ENCODE data around the gene GATA1. TPM values are rescaled to one million over a fixed set of nuclear protein-coding genes. Genes with fewer than 3 reads are reported as not detected.

The GATA1 gene
- total RNA-seq, 1 experiment from 2014 or later, result 0.23 TPM

DNA sequence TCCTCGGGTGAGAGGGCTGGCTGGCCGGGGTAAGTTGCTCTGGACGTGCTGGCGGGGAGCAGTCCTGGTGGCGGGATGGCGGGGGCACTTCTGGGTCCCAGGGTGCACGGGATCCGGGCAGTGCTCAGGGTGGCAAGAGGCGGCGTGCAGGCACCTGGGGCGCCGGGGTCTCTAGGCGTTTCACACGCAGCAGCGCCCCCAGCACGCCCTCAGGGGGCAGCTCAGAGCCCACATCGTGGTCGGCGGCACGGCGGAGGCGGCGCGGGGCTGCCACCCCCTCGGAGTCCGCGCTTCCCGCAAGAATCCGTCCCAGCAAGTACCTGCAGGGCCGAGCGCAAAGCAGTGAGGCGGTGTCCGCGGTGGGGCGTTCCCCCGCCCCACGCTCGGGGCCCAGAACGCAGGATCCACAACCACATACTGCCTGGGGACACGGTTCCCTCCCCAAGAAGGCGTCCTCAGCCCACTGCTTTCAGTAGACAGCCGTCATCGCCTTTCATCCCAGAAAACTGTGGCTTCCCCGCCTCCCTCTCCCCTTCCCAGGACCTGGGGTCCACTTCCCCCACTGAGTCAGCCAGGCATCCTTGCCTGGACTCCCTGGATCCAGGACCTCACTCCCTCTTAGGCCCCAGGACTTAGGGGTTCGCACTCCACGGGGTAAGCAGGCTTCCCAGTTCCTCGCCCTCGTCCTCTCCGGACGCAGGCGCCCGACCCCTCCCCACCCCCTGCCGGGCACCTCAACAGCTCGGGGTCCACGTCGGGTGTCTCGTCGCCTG, 44.9 kb downstream of the GATA1 start:
- no TSS peak for BruUV-seq (replicated peaks)
- ChIA-PET POLR2A (no interaction called here), CTCF (no interaction called here)
- Histone ChIP-seq H3K4me1 (ENCODE audit: control insufficient read depth, insufficient read depth, low read length) (no peaks in the 10 kb centered on the region), H3K27me3 (ENCODE audit: control insufficient read depth, insufficient read depth, low read length) (no peaks in the 10 kb centered on the region), H3K4me3 (ENCODE audit: low read depth in 2 of 2, low read length in 2 of 2) (no peak overlapping the region), H3K9me3 (ENCODE audit: control insufficient read depth, insufficient read depth, low read depth, low read length) (no peaks in the 10 kb centered on the region), H3K27ac (ENCODE audit: low read length) (no peak overlapping the region), H3K36me3 (ENCODE audit: control insufficient read depth, insufficient read depth, low read length) (no peaks in the 10 kb centered on the region)
- TF ChIP-seq SIN3A (IDR thresholded peaks at IDR 0.05; ENCODE audit: borderline replicate concordance, insufficient read depth, low read depth, low read length) (no peak), TCF7L2 (IDR thresholded peaks at IDR 0.05; ENCODE audit: low read depth, low read length) (no peak), POLR2AphosphoS5 (IDR thresholded peaks at IDR 0.05; ENCODE audit: low read depth, low read length) (no peak)
- TF ChIP-seq, protein P1, sequence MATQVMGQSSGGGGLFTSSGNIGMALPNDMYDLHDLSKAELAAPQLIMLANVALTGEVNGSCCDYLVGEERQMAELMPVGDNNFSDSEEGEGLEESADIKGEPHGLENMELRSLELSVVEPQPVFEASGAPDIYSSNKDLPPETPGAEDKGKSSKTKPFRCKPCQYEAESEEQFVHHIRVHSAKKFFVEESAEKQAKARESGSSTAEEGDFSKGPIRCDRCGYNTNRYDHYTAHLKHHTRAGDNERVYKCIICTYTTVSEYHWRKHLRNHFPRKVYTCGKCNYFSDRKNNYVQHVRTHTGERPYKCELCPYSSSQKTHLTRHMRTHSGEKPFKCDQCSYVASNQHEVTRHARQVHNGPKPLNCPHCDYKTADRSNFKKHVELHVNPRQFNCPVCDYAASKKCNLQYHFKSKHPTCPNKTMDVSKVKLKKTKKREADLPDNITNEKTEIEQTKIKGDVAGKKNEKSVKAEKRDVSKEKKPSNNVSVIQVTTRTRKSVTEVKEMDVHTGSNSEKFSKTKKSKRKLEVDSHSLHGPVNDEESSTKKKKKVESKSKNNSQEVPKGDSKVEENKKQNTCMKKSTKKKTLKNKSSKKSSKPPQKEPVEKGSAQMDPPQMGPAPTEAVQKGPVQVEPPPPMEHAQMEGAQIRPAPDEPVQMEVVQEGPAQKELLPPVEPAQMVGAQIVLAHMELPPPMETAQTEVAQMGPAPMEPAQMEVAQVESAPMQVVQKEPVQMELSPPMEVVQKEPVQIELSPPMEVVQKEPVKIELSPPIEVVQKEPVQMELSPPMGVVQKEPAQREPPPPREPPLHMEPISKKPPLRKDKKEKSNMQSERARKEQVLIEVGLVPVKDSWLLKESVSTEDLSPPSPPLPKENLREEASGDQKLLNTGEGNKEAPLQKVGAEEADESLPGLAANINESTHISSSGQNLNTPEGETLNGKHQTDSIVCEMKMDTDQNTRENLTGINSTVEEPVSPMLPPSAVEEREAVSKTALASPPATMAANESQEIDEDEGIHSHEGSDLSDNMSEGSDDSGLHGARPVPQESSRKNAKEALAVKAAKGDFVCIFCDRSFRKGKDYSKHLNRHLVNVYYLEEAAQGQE (IDR thresholded peaks at IDR 0.05; ENCODE audit: insufficient read depth in 1 of 2, low read depth in 2 of 2, low read length in 1 of 2), result no peak
- TF ChIP-seq, protein P2, sequence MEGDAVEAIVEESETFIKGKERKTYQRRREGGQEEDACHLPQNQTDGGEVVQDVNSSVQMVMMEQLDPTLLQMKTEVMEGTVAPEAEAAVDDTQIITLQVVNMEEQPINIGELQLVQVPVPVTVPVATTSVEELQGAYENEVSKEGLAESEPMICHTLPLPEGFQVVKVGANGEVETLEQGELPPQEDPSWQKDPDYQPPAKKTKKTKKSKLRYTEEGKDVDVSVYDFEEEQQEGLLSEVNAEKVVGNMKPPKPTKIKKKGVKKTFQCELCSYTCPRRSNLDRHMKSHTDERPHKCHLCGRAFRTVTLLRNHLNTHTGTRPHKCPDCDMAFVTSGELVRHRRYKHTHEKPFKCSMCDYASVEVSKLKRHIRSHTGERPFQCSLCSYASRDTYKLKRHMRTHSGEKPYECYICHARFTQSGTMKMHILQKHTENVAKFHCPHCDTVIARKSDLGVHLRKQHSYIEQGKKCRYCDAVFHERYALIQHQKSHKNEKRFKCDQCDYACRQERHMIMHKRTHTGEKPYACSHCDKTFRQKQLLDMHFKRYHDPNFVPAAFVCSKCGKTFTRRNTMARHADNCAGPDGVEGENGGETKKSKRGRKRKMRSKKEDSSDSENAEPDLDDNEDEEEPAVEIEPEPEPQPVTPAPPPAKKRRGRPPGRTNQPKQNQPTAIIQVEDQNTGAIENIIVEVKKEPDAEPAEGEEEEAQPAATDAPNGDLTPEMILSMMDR (IDR thresholded peaks at IDR 0.05), result no peak
- in situ Hi-C loops (cut with HindIII; ENCODE audit: low pct_unique_long_range_greater_than_20kb, low sequenced_read_pairs), result no loop called here
- ATAC-seq (no peak), DNase-seq (ENCODE audit: low read depth, low spot score) (no peak)
- intact Hi-C loops (cut with micrococcal nuclease; ENCODE audit: unreplicated experiment), result no loop called here

DNA sequence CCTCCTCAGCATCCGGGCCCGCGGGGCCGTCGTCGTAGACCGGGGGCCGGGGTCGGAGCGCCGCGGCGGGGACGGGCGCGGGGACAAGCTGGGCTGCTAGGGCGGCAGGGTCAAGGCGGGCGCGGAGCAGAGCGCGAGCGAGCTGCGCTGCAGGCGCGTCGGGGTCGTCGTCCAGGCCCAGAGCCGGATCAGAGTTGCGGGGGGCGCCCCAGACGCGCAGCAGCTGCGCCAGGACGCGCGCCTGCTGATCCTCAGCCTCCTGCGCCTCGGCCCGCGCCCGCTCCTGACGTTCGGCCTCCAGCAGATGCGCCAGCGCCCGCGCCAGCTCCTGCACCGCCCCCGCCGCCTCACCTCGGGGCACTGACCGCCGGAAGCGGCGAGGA, 45.5 kb downstream of the GATA1 start:
- in situ Hi-C loops (cut with HindIII; ENCODE audit: low pct_unique_long_range_greater_than_20kb, low sequenced_read_pairs), result no loop called here
- DNase-seq (ENCODE audit: low read depth, low spot score), result no peak
- Histone ChIP-seq H3K36me3 (ENCODE audit: control insufficient read depth, insufficient read depth, low read length) (no peaks in the 10 kb centered on the region), H3K9me3 (ENCODE audit: control insufficient read depth, insufficient read depth, low read depth, low read length) (no peaks in the 10 kb centered on the region), H3K4me1 (ENCODE audit: control insufficient read depth, insufficient read depth, low read length) (no peaks in the 10 kb centered on the region), H3K4me3 (ENCODE audit: low read depth in 2 of 2, low read length in 2 of 2) (no peak overlapping the region), H3K27ac (ENCODE audit: low read length) (no peak overlapping the region), H3K27me3 (ENCODE audit: control insufficient read depth, insufficient read depth, low read length) (no peaks in the 10 kb centered on the region)
- TF ChIP-seq, protein P1 (IDR thresholded peaks at IDR 0.05; ENCODE audit: insufficient read depth in 1 of 2, low read depth in 2 of 2, low read length in 1 of 2), result no peak
- no peak for TF ChIP-seq SIN3A (IDR thresholded peaks at IDR 0.05; ENCODE audit: borderline replicate concordance, insufficient read depth, low read depth, low read length)
- no peak for TF ChIP-seq POLR2AphosphoS5 (IDR thresholded peaks at IDR 0.05; ENCODE audit: low read depth, low read length)
- TF ChIP-seq, protein P2 (IDR thresholded peaks at IDR 0.05), result no peak
- no peak for TF ChIP-seq TCF7L2 (IDR thresholded peaks at IDR 0.05; ENCODE audit: low read depth, low read length)
- intact Hi-C loops (cut with micrococcal nuclease; ENCODE audit: unreplicated experiment), result no loop called here
- ChIA-PET POLR2A (no interaction called here), CTCF (no interaction called here)
- no TSS peak for BruUV-seq (replicated peaks)
- ATAC-seq, result no peak
